Stimulated activated CD4-positive, alpha-beta T cell treated with anti-CD3 and anti-CD28 coated beads, Interleukin-12 subunit alpha, Interleukin-12 subunit beta, amount 100 ng/mL, for 4 hours (primary cell): Measurements from ENCODE around the gene RNF128.
"Not testable (repeated sequence)": the region's sequence is repeated elsewhere in the genome, so short reads cannot be mapped to it uniquely, and the experiment has no call there.

ENCODE experiments used
- DNase-seq: peaks from one replicate; pipeline ENCODE4 v3.0.0-alpha.2; 2020

RNF128 gene

DNA sequence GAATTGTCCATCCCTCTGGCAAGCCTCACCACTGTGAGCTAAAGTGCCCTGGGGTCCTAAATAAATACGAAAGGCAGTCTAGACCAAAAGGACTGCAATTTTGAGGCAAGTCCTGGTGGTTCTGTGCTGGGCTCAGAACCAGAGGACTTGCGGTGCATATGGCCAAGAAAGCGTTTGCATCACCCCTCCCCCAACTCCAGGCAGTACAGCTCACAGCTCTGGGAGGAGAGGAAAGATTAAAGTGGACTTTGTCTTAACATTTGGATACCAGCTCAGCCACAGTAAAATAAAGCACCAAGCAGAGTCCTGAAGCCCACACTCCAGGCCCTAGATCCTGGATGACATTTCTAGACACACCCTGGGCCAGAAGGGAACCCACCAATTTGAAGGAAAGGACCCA, 24.9 kb downstream of the RNF128 start:
- DNase-seq = no peak

DNA sequence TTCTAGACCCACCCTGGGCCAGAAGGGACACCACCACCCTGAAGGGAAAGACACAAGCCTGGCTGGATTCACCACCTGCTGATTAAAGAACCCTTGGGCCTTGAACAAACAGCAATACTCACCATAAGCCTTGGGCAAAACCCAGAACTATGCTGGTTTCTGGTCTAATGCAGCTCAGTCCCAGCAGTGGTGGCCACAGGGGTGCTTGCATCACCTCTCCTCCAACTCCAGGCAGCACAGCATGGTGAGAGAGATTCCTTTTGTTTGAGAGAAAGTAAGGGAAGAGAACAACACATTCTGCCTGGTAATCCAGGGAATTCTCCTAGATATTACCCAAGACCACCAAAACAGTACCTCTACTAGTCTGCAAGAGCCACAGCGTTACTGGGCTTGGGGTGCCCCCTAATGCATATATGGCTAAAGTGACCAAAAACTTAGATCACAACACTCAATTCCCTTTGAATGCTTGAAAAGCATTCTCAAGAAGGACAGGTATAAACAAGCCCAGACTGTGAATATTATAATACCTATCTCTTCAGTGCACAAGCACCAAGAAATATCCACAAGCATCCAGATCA, 25.7 kb downstream of the RNF128 start:
- no peak for DNase-seq

DNA sequence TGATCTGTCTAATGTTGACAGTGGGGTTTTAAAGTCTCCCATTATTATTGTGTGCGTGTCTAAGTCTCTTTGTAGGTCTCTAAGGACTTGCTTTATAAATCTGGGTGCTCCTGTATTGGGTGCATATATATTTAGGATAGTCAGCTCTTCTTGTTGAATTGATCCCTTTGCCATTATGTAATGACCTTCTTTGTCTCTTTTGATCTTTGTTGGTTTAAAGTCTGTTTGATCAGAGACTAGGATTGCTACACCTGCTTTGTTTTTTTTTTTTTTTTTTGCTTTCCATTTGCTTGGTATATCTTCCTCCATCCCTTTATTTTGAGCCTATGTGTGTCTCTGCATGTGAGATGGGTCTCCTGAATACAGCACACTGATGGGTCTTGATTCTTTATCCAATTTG, 42.8 kb downstream of the RNF128 start:
- DNase-seq = not testable (repeated sequence)

DNA sequence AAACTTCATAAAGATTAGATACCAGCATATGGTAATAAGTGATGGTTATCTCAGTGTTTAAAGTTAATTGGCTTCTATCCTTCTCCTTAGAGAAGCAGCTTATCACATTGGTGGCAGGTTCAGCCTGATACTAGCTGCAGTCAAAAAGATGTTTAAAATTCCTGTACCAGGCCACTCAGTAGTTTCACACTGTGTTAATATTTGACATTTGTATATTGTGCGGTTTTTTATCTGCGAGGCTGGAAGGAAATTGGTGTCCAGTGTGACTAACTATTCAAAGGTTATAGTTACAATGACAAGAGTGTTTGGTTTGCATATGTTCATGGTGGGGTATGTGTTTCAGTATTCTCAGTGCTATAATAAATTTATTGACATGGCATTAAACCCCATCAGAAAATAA, 48.5 kb downstream of the RNF128 start:
- DNase-seq = no peak

DNA sequence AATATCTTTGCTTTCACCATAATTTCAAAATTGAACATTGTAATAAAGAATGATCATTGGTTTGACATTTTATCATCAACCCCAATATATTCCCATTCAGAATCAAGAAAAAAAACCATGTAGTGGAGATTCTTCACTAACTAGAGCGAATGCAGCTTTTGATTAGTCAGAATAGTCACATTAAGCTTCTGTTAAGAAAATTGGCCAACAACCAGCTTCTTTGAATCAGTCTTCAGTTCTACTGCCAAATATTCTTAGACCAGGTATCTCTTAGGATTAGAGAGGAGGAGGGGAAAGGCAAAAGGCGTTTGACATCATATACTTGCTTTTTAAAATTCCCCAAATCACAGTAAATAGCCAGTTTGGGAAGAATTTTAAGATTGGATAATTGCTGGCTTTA, 53.8 kb downstream of the RNF128 start:
- DNase-seq = no peak

DNA sequence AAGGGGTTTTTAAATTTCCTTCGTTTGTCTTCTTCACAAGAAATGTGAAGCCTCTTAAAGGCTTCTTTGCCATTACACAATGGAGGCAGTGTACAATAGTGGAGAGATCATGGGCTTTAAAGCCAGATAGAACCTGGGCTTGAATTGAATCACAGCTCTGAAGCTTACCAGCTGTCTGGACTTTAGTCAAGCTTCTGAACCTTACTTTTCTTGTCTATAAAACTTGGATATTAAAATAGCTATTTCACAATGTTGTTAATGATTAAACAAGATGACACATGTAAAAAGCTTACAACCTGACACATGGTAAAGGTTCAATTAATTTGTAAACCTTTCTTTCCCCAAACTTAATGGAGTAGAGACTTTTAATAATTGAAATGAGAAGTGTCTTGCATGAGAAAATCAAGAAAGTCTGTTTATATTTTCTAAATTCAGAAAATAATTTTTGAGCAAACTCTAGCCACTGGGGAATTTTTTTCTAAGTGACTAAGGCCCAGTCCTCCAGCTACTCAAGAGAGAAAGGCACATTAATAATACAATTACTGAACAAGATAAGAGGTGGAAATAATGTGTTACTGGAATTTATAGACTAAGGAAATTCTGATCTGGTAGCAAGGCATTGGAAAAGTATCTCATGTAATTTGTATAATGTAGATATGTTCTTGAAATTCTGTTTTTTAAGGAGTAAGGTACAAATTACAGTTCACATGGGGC, 54.3 kb downstream of the RNF128 start:
- DNase-seq = no peak

DNA sequence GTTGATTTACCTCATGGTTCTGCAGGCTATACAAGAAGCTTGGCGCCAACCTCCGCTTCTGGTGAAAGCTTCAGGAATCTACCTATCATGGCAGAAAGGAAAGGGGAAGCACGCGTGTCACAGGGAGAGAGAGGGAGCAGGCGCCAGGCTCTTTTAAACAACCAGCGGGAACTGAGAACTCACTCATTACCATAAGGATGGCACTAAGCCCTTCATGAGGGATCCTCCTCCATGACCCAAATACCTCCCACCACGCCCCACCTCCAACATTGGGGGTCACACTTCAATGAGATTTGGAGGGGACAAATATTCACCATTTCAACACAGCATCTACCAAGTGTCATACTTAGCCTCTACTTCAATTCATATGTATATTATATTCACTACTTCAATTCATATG, 57.2 kb downstream of the RNF128 start:
- no peak for DNase-seq

DNA sequence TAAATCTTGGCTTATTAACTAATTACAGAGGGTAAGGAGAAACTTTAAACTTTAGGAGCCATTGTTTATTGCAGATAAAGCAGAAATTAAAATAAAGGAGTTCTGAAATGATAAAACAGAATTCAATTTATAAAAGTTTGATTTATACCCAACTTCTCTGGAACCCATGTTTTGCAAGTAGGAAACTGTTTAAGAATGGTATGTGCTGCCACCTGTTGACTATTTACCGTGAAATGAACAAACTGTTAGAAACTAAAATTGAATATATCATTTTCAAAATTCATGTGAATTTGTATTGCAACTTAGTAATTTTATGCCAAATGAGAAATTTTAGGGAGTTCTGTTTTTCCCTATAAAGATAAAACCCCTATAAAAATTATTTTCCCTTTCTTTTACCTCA, 65.0 kb downstream of the RNF128 start:
- no peak for DNase-seq

DNA sequence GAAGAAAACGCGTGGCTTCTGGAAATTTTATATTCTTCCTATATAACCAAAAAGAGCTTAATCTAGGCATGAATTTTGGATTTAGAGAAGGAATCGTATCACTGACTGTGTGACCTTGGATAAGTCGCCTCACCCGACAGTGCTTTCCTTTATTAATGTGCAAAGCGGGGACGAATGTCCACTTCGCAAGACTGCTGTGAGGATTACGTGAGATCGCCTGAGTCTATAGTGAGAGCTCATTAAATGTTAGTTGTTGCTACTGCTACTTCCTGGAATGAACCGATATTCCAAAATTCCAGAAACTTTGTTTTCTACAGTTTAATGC, 75.5 kb downstream of the RNF128 start:
- no peak for DNase-seq

DNA sequence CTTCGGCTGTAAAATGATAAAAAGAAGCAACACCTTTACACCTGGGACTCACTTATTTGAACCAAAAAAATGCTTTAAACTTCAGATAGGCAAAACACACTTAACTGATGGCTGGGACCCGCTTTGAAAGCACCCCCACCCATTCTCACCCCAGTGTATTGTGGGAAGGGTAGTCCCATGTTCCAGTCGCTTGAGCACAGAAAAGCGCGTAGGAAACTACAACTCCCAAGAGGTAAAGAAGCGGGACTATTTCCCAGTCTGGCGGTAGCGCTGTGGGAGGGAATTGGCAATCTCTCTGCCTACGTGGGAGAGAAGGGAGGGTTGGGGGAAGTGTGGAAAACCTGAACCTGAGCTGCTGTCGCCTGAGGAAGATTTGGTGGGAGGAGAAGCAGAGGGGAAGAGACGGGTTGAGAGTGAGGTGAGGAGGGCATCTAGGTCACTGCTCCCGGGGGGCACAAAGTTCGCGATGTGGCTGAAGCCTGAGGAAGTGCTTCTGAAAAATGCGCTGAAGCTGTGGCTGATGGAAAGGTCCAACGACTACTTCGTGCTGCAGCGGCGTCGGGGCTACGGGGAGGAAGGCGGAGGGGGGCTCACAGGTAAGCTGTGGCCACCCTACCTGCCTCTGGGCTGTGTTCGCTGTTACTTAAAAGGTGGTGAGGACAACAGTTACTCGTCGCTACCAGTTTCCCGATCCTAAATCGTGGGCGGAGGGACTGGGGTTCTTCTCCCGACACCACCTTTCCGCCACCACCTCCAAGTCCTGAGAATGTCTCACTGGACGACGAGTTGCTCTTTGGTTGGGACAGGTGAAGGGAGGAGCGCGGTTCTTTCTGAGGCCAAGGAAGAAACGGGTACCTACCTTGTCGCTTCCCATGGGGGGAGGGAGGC, 76.1 kb downstream of the RNF128 start, which contains the start of gene TBC1D8B:
TSS of gene TBC1D8B (plus strand) at position 286 of the 888 bp plus-strand sequence. CDS start at position 467, 181 bp downstream.
- peak; percentile 5 for DNase-seq

DNA sequence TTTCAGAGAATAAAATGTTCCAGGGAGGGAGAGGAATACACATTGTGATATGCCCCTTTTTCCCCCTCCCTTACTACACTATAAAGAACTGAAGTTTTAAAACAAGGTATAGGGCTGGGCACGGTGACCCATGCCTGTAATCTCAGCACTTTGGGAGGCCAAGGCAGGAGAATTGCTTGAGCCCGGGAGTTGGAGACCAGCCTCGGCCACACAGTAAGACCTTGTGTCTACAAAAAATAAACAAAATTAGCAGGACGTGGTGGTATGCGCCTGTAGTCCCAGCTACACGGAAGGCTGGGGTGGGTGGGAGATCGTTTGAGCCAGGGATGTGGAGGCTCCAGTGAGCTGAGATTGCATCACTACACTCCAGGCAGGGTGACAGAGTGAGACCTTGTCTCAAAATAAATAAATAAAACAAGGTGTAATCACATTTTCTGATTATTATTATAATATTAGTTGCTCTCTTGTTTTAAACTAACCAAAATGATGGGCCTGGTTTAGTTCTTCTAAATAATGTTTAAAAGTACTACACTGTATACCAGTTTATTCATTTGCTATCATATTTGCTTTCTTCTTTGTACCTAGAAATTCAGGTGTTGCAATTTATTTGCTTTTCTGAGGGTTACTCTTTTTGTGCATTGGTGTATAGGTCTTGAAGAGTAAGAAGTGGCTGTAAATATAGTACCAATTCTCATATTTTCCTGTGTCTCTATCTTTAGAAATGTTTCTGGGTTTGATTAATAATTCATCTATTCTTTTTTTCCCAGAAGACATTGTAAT, 84.8 kb downstream of the RNF128 start:
- no peak for DNase-seq

DNA sequence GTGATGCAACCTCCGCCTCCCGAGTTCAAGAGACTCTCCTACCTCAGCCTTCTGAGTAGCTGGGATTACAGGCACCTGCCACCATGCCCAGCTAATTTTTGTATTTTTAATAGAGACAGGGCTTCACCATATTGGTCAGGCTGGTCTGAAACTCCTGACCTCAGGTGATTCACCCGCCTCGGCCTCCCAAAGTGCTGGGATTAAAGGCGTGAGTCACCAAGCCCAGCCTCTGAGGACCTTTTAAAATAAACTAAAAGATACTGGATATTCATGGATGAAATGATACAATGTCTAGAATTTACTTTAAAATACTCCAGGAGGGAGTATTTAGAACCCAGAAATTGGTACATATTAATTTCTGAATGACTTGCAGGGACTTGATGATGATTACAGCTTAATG, 86.4 kb downstream of the RNF128 start:
- not testable (repeated sequence) for DNase-seq

DNA sequence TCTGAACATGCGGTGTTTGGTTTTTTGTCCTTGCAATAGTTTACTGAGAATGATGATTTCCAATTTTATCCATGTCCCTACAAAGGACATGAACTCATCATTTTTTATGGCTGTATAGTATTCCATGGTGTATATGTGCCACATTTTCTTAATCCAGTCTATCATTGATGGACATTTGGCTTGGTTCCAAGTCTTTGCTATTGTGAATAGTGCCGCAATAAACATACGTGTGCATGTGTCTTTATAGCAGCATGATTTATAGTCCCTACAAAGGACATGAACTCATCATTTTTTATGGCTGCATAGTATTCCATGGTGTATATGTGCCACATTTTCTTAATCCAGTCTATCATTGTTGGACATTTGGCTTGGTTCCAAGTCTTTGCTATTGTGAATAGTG, 87.6 kb downstream of the RNF128 start:
- not testable (repeated sequence) for DNase-seq
